GM23338 (cell line): Measurements from ENCODE around the gene MITD1. TPM values are rescaled to one million over a fixed set of nuclear protein-coding genes. Genes with fewer than 3 reads are reported as not detected.

ENCODE experiments used
- ATAC-seq: fragments of 200-7000 bp; cut with Tn5 transposase; 3 replicates; pipeline ENCODE4 v1.9.1; 2020
- DNase-seq: peaks from one replicate; pipeline ENCODE4 v3.0.0-alpha.2; 2015; ENCODE audit warnings: low spot score
- H2AFZ ChIP-seq: fragments of 200-600 bp; sonication (generic); 2 replicates; pipeline ENCODE4 v1.8.0; 2016; ENCODE audit warnings: antibody characterized with exemption, mild to moderate bottlenecking, moderate library complexity
- H3F3A ChIP-seq: fragments of 200-600 bp; sonication (generic); replicated peaks from 2 replicates; pipeline ENCODE4 v1.8.0; 2017; ENCODE audit warnings: antibody characterized with exemption, mixed run types, low read depth
- H3K27ac ChIP-seq: fragments of 200-600 bp; sonication (generic); 2 replicates; pipeline ENCODE4 v1.6.1; 2016; ENCODE audit warnings: low read depth
- H3K27me3 ChIP-seq: fragments of 200-600 bp; sonication (generic); 2 replicates; pipeline ENCODE4 v1.8.0; 2016; ENCODE audit warnings: mild to moderate bottlenecking, mixed run types, moderate library complexity; ENCODE audit not compliant: insufficient read depth
- H3K36me3 ChIP-seq: fragments of 200-600 bp; sonication (generic); 2 replicates; pipeline ENCODE4 v1.8.0; 2016; ENCODE audit warnings: mild to moderate bottlenecking; ENCODE audit not compliant: insufficient read depth
- H3K4me1 ChIP-seq: fragments of 200-600 bp; sonication (generic); 2 replicates; pipeline ENCODE4 v1.8.0; 2016; ENCODE audit warnings: mild to moderate bottlenecking, moderate library complexity; ENCODE audit not compliant: insufficient read depth
- H3K4me2 ChIP-seq: fragments of 200-600 bp; sonication (generic); 2 replicates; pipeline ENCODE4 v1.7.1; 2017; ENCODE audit warnings: mixed run types
- H3K4me3 ChIP-seq: fragments of 200-600 bp; sonication (generic); 2 replicates; pipeline ENCODE4 v1.6.1; 2016; ENCODE audit warnings: mixed run types
- H3K79me2 ChIP-seq: fragments of 200-600 bp; sonication (generic); replicated peaks from 2 replicates; pipeline ENCODE4 v1.8.0; 2017; ENCODE audit warnings: mild to moderate bottlenecking; ENCODE audit not compliant: insufficient read depth
- H3K9me2 ChIP-seq: fragments of 200-600 bp; sonication (generic); 2 replicates; pipeline ENCODE4 v1.8.0; 2017; ENCODE audit not compliant: insufficient read depth
- H4K20me1 ChIP-seq: fragments of 200-600 bp; sonication (generic); replicated peaks from 2 replicates; pipeline ENCODE4 v1.8.0; 2017; ENCODE audit warnings: mild to moderate bottlenecking; ENCODE audit not compliant: insufficient read depth
- H3K27ac Mint-ChIP-seq: 2 replicates; pipeline ENCODE4 v1.8.0; 2020; ENCODE audit warnings: inconsistent platforms, mild to moderate bottlenecking, moderate library complexity, mixed read lengths
- H3K27me3 Mint-ChIP-seq: 3 replicates; pipeline ENCODE4 v1.8.0; 2022; ENCODE audit warnings: low read depth, mild to moderate bottlenecking, moderate library complexity, mixed read lengths, inconsistent platforms; ENCODE audit not compliant: insufficient read depth, poor library complexity
- H3K36me3 Mint-ChIP-seq: 3 replicates; pipeline ENCODE4 v1.8.0; 2021; ENCODE audit warnings: low read depth, mild to moderate bottlenecking, inconsistent platforms, moderate library complexity, mixed read lengths
- H3K4me1 Mint-ChIP-seq: 3 replicates; pipeline ENCODE4 v1.8.0; 2020; ENCODE audit warnings: mild to moderate bottlenecking, inconsistent platforms, mixed read lengths
- H3K4me3 Mint-ChIP-seq: 3 replicates; pipeline ENCODE4 v1.8.0; 2021; ENCODE audit warnings: moderate library complexity, mild to moderate bottlenecking, inconsistent platforms, mixed read lengths
- H3K9me3 Mint-ChIP-seq: 3 replicates; pipeline ENCODE4 v1.8.0; 2020; ENCODE audit warnings: moderate library complexity, mild to moderate bottlenecking, inconsistent platforms, mixed read lengths
- CREB1 ChIP-seq: fragments of 250-450 bp; sonication (Bioruptor Pico); IDR thresholded peaks from 2 replicates; pipeline ENCODE4 v1.5.0; 2020; ENCODE audit warnings: low read depth, mild to moderate bottlenecking, moderate library complexity
- ETS1 ChIP-seq: IDR thresholded peaks from 2 replicates; pipeline ENCODE4 v1.6.1; 2016; ENCODE audit warnings: antibody characterized with exemption
- POLR2AphosphoS5 ChIP-seq: IDR thresholded peaks from 2 replicates; pipeline ENCODE4 v1.6.1; 2016; ENCODE audit warnings: antibody characterized with exemption, low read depth
- REST ChIP-seq: IDR thresholded peaks from one replicate; pipeline ENCODE4 v1.6.1; 2018; ENCODE audit warnings: antibody characterized with exemption; ENCODE audit not compliant: unreplicated experiment
- ZNF331 ChIP-seq: fragments of 250-450 bp; sonication (Bioruptor Pico); IDR thresholded peaks from 2 replicates; pipeline ENCODE4 v1.5.0; 2020; ENCODE audit warnings: low read depth, mild to moderate bottlenecking, moderate library complexity
- long read RNA-seq: library from polyadenylated mRNA; unstranded; transcript quantifications from one replicate; pipeline ENCODE4 v2.0.0, GENCODE V29; 2020; ENCODE audit not compliant: unreplicated experiment
- polyA plus RNA-seq: library from polyadenylated mRNA; unstranded; fragments of >200 nt; fragmentation: Nextera tagmentation; extraction: Ambion mirVana; gene quantifications from 2 replicates; pipeline ENCODE4 v1.2.1, GENCODE V29; 2016
- total RNA-seq: library from RNA; depleted of rRNA; stranded (reverse); fragments of >200 nt; shearing (Covaris generic); gene quantifications from 2 replicates; pipeline ENCODE4 v1.2.3, GENCODE V29; 2014; rRNA removed

MITD1 gene
- total RNA-seq (31.4 and 37.9 TPM in 2 replicates), polyA plus RNA-seq (105 and 107 TPM in 2 replicates)
- long read RNA-seq, transcript MITD1-201 (7 exons, 939 nt), result major isoform, 11 of 16 reads
- long read RNA-seq, partial matches to known transcripts, result 2 of 16 reads
- long read RNA-seq, other reads (novel, unspliced or antisense), result 1 of 16 reads

- H3K4me1 ChIP-seq, result peaks cover 6% of the 10 kb centered on the region
These were observed at the start of gene MITD1, which contains the start of gene MRPL30 for GRCh38 chr2:99180755-99181623. Gene MITD1, minus strand, starts transcription at chr2:99181058. Its CDS starts 77 bp downstream, at chr2:99180981. Gene MRPL30, plus strand, starts transcription at chr2:99181184. Its CDS starts 5,020 bp downstream, at chr2:99186204.

More at GRCh38 chr2:99180755-99181623, at the start of gene MITD1, which contains the start of gene MRPL30:
- Histone ChIP-seq H3K27me3 (no peaks in the 10 kb centered on the region), H3K4me3 (peak within 1 kb of the TSS; percentile 69), H3F3A (no peaks in the 10 kb centered on the region), H3K79me2 (peaks cover 73% of the 10 kb centered on the region), H3K36me3 (peaks cover 7% of the 10 kb centered on the region; the same call in 1 of the 2 replicates), H3K4me2 (peak within 1 kb of the TSS; percentile 82), H3K9me2 (no peaks in the 10 kb centered on the region; the same call in 1 of the 2 replicates), H3K27ac (peak within 1 kb of the TSS; percentile 78), H4K20me1 (0 out of 2 replicates have a peak, but pooled peaks cover 5% of the 10 kb centered on the region), H2AFZ (peak within 1 kb of the TSS; percentile 84)
- H3K4me3 Mint-ChIP-seq, result peak within 1 kb of the TSS; percentile 100
- DNase-seq, result peak; percentile 97
- TF ChIP-seq POLR2AphosphoS5, result peak; percentile 88
- peak; percentile 85 for TF ChIP-seq ETS1
- TF ChIP-seq ZNF331, result no peak
- TF ChIP-seq REST, result no peak
- TF ChIP-seq CREB1 (CRISPR knock-in tag), result peak; percentile 71
- peaks cover 13% of the 10 kb centered on the region for H3K4me1 Mint-ChIP-seq
- peaks cover 7% of the 10 kb centered on the region for H3K27me3 Mint-ChIP-seq
- H3K9me3 Mint-ChIP-seq, result no peaks in the 10 kb centered on the region; the same call in 2 of the 3 replicates
- peak; percentile 88 for ATAC-seq
- peaks cover 13% of the 10 kb centered on the region for H3K36me3 Mint-ChIP-seq
- peak within 1 kb of the TSS; percentile 99 for H3K27ac Mint-ChIP-seq
